HepG2 (cell line): ENCODE results near the gene CAMKMT. TPM values are rescaled to one million over a fixed set of nuclear protein-coding genes. Genes with fewer than 3 reads are reported as not detected.

Experiments used
- AGO2 ChIP-seq: fragments of 200-400 bp; formaldehyde crosslinking; optimal IDR thresholded peaks from 2 replicates; pipeline ENCODE3; 2017; ENCODE audit warnings: mild to moderate bottlenecking, low read depth, low read length, moderate library complexity
- CREM ChIP-seq, 2 experiments: sonication (generic) in 1 of 2; formaldehyde crosslinking in 1 of 2; IDR thresholded peaks; 2 replicates each; pipeline versions ENCODE4 v1.4.0 to v1.6.1; 2016 to 2020; ENCODE audit warnings: antibody characterized with exemption in 1 of 2, mild to moderate bottlenecking in 1 of 2, missing genetic modification reagents in 1 of 2
- HMGA1 ChIP-seq: sonication (generic); formaldehyde crosslinking; conservative IDR thresholded peaks from 2 replicates; pipeline ENCODE4 v1.4.0; 2020; ENCODE audit warnings: missing genetic modification reagents
- KDM1A ChIP-seq: IDR thresholded peaks from 2 replicates; pipeline ENCODE4 v1.6.1; 2016; ENCODE audit warnings: missing compliant biosample characterization
- PLRG1 ChIP-seq: fragments of 450-650 bp; conservative IDR thresholded peaks from 2 replicates; pipeline ENCODE4 v1.6.1; 2016
- PRPF4 ChIP-seq: fragments of 200-400 bp; formaldehyde crosslinking; IDR thresholded peaks from 2 replicates; pipeline ENCODE4 v1.6.1; 2016; ENCODE audit warnings: low read length, low read depth; ENCODE audit not compliant: poor library complexity, severe bottlenecking
- STAT5B ChIP-seq: sonication (generic); formaldehyde crosslinking; IDR thresholded peaks from 2 replicates; pipeline ENCODE4 v1.4.0; 2020; ENCODE audit warnings: missing genetic modification reagents
- TARDBP ChIP-seq: sonication (generic); formaldehyde crosslinking; IDR thresholded peaks from 2 replicates; pipeline ENCODE4 v1.8.0; 2022; ENCODE audit warnings: mild to moderate bottlenecking, missing genetic modification reagents
- TOE1 ChIP-seq: sonication (generic); formaldehyde crosslinking; IDR thresholded peaks from 2 replicates; pipeline ENCODE4 v1.4.0; 2020; ENCODE audit warnings: mild to moderate bottlenecking, missing genetic modification reagents
- XBP1 ChIP-seq: sonication (generic); formaldehyde crosslinking; IDR thresholded peaks from 2 replicates; pipeline ENCODE4 v1.5.0; 2020; ENCODE audit warnings: missing genetic modification reagents
- ZMAT5 ChIP-seq: sonication (generic); formaldehyde crosslinking; IDR thresholded peaks from 2 replicates; pipeline ENCODE4 v1.5.0; 2020; ENCODE audit warnings: mild to moderate bottlenecking, low read depth, missing genetic modification reagents, borderline replicate concordance
- ZNF260 ChIP-seq: sonication (generic); formaldehyde crosslinking; IDR thresholded peaks from 2 replicates; pipeline ENCODE4 v1.4.0; 2020; ENCODE audit warnings: missing genetic modification reagents, low read depth, mild to moderate bottlenecking, borderline replicate concordance
- ZNF276 ChIP-seq: sonication (generic); formaldehyde crosslinking; IDR thresholded peaks from 2 replicates; pipeline ENCODE4 v1.4.0; 2020; ENCODE audit warnings: mild to moderate bottlenecking, low read depth, missing genetic modification reagents
- ZNF512B ChIP-seq: sonication (generic); formaldehyde crosslinking; IDR thresholded peaks from 2 replicates; pipeline ENCODE4 v1.5.1; 2020; ENCODE audit warnings: missing genetic modification reagents, mild to moderate bottlenecking, borderline replicate concordance
- ZNF546 ChIP-seq: sonication (generic); formaldehyde crosslinking; conservative IDR thresholded peaks from 2 replicates; pipeline ENCODE4 v1.8.1; 2023; ENCODE audit warnings: mild to moderate bottlenecking, missing genetic modification reagents
- ZNF567 ChIP-seq: sonication (generic); formaldehyde crosslinking; IDR thresholded peaks from 2 replicates; pipeline ENCODE4 v1.8.1; 2023; ENCODE audit warnings: mild to moderate bottlenecking, missing genetic modification reagents, borderline replicate concordance
- ZNF687 ChIP-seq: sonication (generic); formaldehyde crosslinking; IDR thresholded peaks from 2 replicates; pipeline ENCODE4 v1.5.1; 2020; ENCODE audit warnings: mild to moderate bottlenecking, missing genetic modification reagents, moderate library complexity
- ZNF703 ChIP-seq: sonication (generic); formaldehyde crosslinking; IDR thresholded peaks from 2 replicates; pipeline ENCODE4 v1.5.1; 2020; ENCODE audit warnings: missing genetic modification reagents, mild to moderate bottlenecking, moderate library complexity, borderline replicate concordance
- ZNF740 ChIP-seq: sonication (generic); formaldehyde crosslinking; IDR thresholded peaks from 2 replicates; pipeline ENCODE4 v1.4.0; 2020; ENCODE audit warnings: missing genetic modification reagents
- polyA plus RNA-seq, 8 experiments: library from polyadenylated mRNA; depleted of rRNA in 3 of 8; stranded (reverse) in 7 of 8; unstranded in 1 of 8; fragments of >200 nt; fragmentation: Illumina TruSeq in 4 of 8; extraction: Trizol in 4 of 8; gene quantifications; 2 replicates each; pipeline versions ENCODE4 v1.2.1 to v1.2.3, GENCODE V29; 2011 to 2016; ENCODE audit warnings: low read depth in 4 of 8, missing spikeins in 1 of 8, mixed read lengths in 1 of 8; ENCODE audit not compliant: insufficient read depth in 1 of 8
- total RNA-seq, 5 experiments: library from RNA; depleted of rRNA; stranded (reverse); fragments of >200 nt; fragmentation: Illumina TruSeq; extraction: Trizol; gene quantifications; 2 replicates each; pipeline ENCODE4 v1.2.3, GENCODE V29; 2016; ENCODE audit warnings: low read depth in 1 of 5

The CAMKMT gene
- total and polyA plus RNA-seq, 2 of the 13 experiments (the other 11 are each of a cell fraction or from before 2014, with no cell fraction given) = 6.9 to 20.8 TPM

- no peak for TF ChIP-seq ZNF512B
- TF ChIP-seq ZNF567 = peak; percentile 39
- TF ChIP-seq HMGA1 (CRISPR knock-in tag) = no peak
- no peak; the same call in 1 of the 2 replicates for TF ChIP-seq ZNF703
- TF ChIP-seq XBP1 = no peak; the same call in 1 of the 2 replicates
- peak; percentile 90 for TF ChIP-seq ZNF687 (CRISPR knock-in tag)
- peak; percentile 38 for TF ChIP-seq AGO2
- peak; percentile 36; the same call in 1 of the 2 replicates for TF ChIP-seq ZNF276 (CRISPR knock-in tag)
- TF ChIP-seq STAT5B (CRISPR knock-in tag) = 0 out of 2 replicates have a peak, but pooled peaks have one; percentile 42
- no peak for TF ChIP-seq PLRG1
- no peak; the same call in 1 of the 2 replicates for TF ChIP-seq ZNF546 (CRISPR knock-in tag)
- TF ChIP-seq TARDBP = peak; percentile 87
- no peak for TF ChIP-seq ZMAT5 (CRISPR knock-in tag)
- no peak for TF ChIP-seq PRPF4
- peak; percentile 63 for TF ChIP-seq ZNF740
- TF ChIP-seq ZNF260 (CRISPR knock-in tag) = no peak
- TF ChIP-seq KDM1A (CRISPR knock-in tag) = peak; percentile 54
- peak; percentile 95 for TF ChIP-seq CREM (IDR thresholded peaks at IDR 0.05)
- no peak for TF ChIP-seq CREM (CRISPR knock-in tag; IDR thresholded peaks at IDR 0.05)
- no peak; the same call in 1 of the 2 replicates for TF ChIP-seq TOE1 (CRISPR knock-in tag)
Measured at GRCh38 chr2:44361330-44362206, at the start of gene CAMKMT, which contains the start of gene PREPL (continued).
